ENCODE data around the gene ENOX1. TPM values are rescaled to one million over a fixed set of nuclear protein-coding genes. Genes with fewer than 3 reads are reported as not detected.

ENOX1 gene
- total RNA-seq, 1 donor from 2014 or later: 8.7 TPM

GRCh38 chr13:43383498-43384165 lies 403.1 kb downstream of the ENOX1 start:
- Mint-ChIP-seq H3K4me3 (ENCODE audit: unreplicated experiment) (no peak overlapping the region), H3K36me3 (ENCODE audit: unreplicated experiment) (peaks cover 14% of the 10 kb centered on the region), H3K27ac (ENCODE audit: unreplicated experiment) (no peak overlapping the region), H3K9me3 (ENCODE audit: unreplicated experiment) (peaks cover 4% of the 10 kb centered on the region), H3K4me1 (ENCODE audit: low read depth, unreplicated experiment) (peaks cover 6% of the 10 kb centered on the region), H3K27me3 (ENCODE audit: unreplicated experiment) (no peaks in the 10 kb centered on the region)
- no peak for TF ChIP-seq CTCF (IDR thresholded peaks at IDR 0.05; ENCODE audit: partially characterized antibody, unreplicated experiment)
- no peak for DNase-seq

GRCh38 chr13:43379738-43380137 lies 407.0 kb downstream of the ENOX1 start:
- TF ChIP-seq CTCF (IDR thresholded peaks at IDR 0.05; ENCODE audit: partially characterized antibody, unreplicated experiment): no peak
- Mint-ChIP-seq H3K27ac (ENCODE audit: unreplicated experiment) (no peak overlapping the region), H3K9me3 (ENCODE audit: unreplicated experiment) (peaks cover 4% of the 10 kb centered on the region), H3K4me3 (ENCODE audit: unreplicated experiment) (no peak overlapping the region), H3K36me3 (ENCODE audit: unreplicated experiment) (peaks cover 19% of the 10 kb centered on the region), H3K4me1 (ENCODE audit: low read depth, unreplicated experiment) (peaks cover 4% of the 10 kb centered on the region), H3K27me3 (ENCODE audit: unreplicated experiment) (no peaks in the 10 kb centered on the region)
- no peak for DNase-seq

- no peaks in the 10 kb centered on the region for H3K27me3 Mint-ChIP-seq (ENCODE audit: unreplicated experiment)
- H3K36me3 Mint-ChIP-seq (ENCODE audit: unreplicated experiment): peaks cover 19% of the 10 kb centered on the region
- peaks cover 4% of the 10 kb centered on the region for H3K4me1 Mint-ChIP-seq (ENCODE audit: low read depth, unreplicated experiment)
- no peak overlapping the region for H3K4me3 Mint-ChIP-seq (ENCODE audit: unreplicated experiment)
- H3K9me3 Mint-ChIP-seq (ENCODE audit: unreplicated experiment): peaks cover 4% of the 10 kb centered on the region
- TF ChIP-seq CTCF (IDR thresholded peaks at IDR 0.05; ENCODE audit: partially characterized antibody, unreplicated experiment): no peak
- no peak overlapping the region for H3K27ac Mint-ChIP-seq (ENCODE audit: unreplicated experiment)
- DNase-seq: no peak
Measured at GRCh38 chr13:43377973-43378372, 408.8 kb downstream of the ENOX1 start.

- Mint-ChIP-seq H3K27me3 (ENCODE audit: unreplicated experiment) (no peaks in the 10 kb centered on the region), H3K27ac (ENCODE audit: unreplicated experiment) (no peak overlapping the region), H3K4me3 (ENCODE audit: unreplicated experiment) (no peak overlapping the region), H3K9me3 (ENCODE audit: unreplicated experiment) (peaks cover 4% of the 10 kb centered on the region), H3K4me1 (ENCODE audit: low read depth, unreplicated experiment) (peaks cover 7% of the 10 kb centered on the region), H3K36me3 (ENCODE audit: unreplicated experiment) (peaks cover 19% of the 10 kb centered on the region)
- no peak for TF ChIP-seq CTCF (IDR thresholded peaks at IDR 0.05; ENCODE audit: partially characterized antibody, unreplicated experiment)
- DNase-seq: no peak
Measured at GRCh38 chr13:43377149-43377548, 409.6 kb downstream of the ENOX1 start.

GRCh38 chr13:43376596-43376995 lies 410.2 kb downstream of the ENOX1 start:
- Mint-ChIP-seq H3K27ac (ENCODE audit: unreplicated experiment) (no peak overlapping the region), H3K4me3 (ENCODE audit: unreplicated experiment) (no peak overlapping the region), H3K27me3 (ENCODE audit: unreplicated experiment) (no peaks in the 10 kb centered on the region), H3K36me3 (ENCODE audit: unreplicated experiment) (peaks cover 19% of the 10 kb centered on the region), H3K4me1 (ENCODE audit: low read depth, unreplicated experiment) (peaks cover 7% of the 10 kb centered on the region), H3K9me3 (ENCODE audit: unreplicated experiment) (peaks cover 4% of the 10 kb centered on the region)
- DNase-seq: no peak
- no peak for TF ChIP-seq CTCF (IDR thresholded peaks at IDR 0.05; ENCODE audit: partially characterized antibody, unreplicated experiment)
